Measurements from ENCODE around the gene MSANTD1.

DNA sequence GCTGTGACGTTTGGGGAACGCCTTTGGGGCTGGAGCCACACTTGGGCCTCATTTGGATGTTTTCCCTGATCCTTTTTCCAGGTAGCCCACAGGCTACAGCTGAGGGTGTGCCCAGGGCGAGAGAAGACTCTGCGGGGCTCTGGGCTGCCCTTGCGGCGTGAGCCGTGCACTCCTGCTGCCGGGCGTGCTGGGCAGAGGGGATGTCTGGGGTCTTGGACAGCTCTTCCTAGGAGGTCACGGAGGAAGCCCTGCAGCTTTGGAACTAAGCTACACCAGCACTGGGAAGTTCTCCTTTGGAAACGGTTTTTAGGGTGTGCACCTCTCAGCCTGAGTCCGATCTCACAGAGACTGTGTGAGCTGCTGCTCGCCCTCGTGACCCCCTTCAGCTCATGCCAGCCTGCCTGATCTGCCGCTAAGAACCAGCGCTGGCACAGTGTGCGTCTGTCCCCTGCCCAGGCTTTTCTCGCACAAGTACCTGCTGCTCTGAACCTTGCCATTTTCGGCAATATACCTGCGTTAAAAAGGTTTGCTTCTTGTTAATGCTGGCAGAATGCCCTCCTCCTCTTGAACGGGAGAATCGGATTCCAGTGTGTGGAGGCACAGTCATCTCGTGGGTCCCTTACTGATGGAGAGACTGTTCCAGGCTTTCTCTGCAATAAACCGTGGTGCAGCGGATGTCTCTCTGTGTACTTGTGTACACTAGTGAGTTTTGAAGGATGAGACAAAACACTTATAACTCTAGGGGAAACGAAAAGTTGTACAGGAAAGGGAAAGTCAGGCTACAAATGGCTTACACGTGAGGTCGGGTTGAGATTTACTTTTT lies 14.3 kb downstream of the MSANTD1 start:
- TF ChIP-seq ZNF274 (IDR thresholded peaks at IDR 0.05; ENCODE audit: low read depth, low read length) (no peak), YY1 (IDR thresholded peaks at IDR 0.05; ENCODE audit: insufficient read depth, insufficient read length) (no peak), SUZ12 (IDR thresholded peaks at IDR 0.05; ENCODE audit: extremely low read depth, insufficient read depth, insufficient read length) (no peak)
